C4-2B (cell line): Measurements from ENCODE around the gene KCNMA1.
A peak's percentile ranks its signal among the peaks of the same experiment; 100 is the strongest.
"Not testable (repeated sequence)": the region's sequence is repeated elsewhere in the genome, so short reads cannot be mapped to it uniquely, and the experiment has no call there.

Source experiments
- H3K27ac ChIP-seq: fragments of 450-650 bp; 2 replicates; pipeline ENCODE4 v1.5.1; 2017
- CTCF ChIP-seq: fragments of 450-650 bp; conservative IDR thresholded peaks from 2 replicates; pipeline ENCODE4 v1.5.1; 2017; ENCODE audit warnings: mild to moderate bottlenecking
- ZFX ChIP-seq: fragments of 450-650 bp; IDR thresholded peaks from 2 replicates; pipeline ENCODE4 v1.6.1; 2017

Gene KCNMA1

GRCh38 chr10:77393821-77394501 is 243.6 kb downstream of the KCNMA1 start:
- no peak overlapping the region for H3K27ac ChIP-seq
- TF ChIP-seq ZFX (no peak), CTCF (no peak)

GRCh38 chr10:77393411-77393810 is 244.2 kb downstream of the KCNMA1 start:
- no peak overlapping the region for H3K27ac ChIP-seq
- TF ChIP-seq ZFX (no peak), CTCF (no peak)

- no peak overlapping the region for H3K27ac ChIP-seq
These were observed 244.8 kb downstream of the KCNMA1 start for GRCh38 chr10:77392851-77393250.

GRCh38 chr10:77392236-77392721 is 245.3 kb downstream of the KCNMA1 start:
- peak overlapping the region; percentile 3; the same call in 1 of the 2 replicates for H3K27ac ChIP-seq
- TF ChIP-seq ZFX (no peak), CTCF (peak; percentile 49)

More at GRCh38 chr10:77392851-77393250, 244.8 kb downstream of the KCNMA1 start:
- TF ChIP-seq CTCF: no peak
- no peak for TF ChIP-seq ZFX

GRCh38 chr10:77391605-77392235 is 245.9 kb downstream of the KCNMA1 start:
- H3K27ac ChIP-seq: peak overlapping the region; percentile 3; the same call in 1 of the 2 replicates
- TF ChIP-seq CTCF (peak; percentile 79), ZFX (no peak)

GRCh38 chr10:77390481-77390891 is 247.1 kb downstream of the KCNMA1 start:
- H3K27ac ChIP-seq: no peak overlapping the region
- no peak for TF ChIP-seq ZFX
- TF ChIP-seq CTCF: no peak

- TF ChIP-seq CTCF (no peak), ZFX (no peak)
- H3K27ac ChIP-seq: no peak overlapping the region
These were observed 249.0 kb downstream of the KCNMA1 start for GRCh38 chr10:77388571-77389100.

- not testable (repeated sequence) for H3K27ac ChIP-seq
These were observed 249.9 kb downstream of the KCNMA1 start for GRCh38 chr10:77387701-77388100.
